ENCODE results near the gene FGD5.
"Not testable (repeated sequence)": the region's sequence is repeated elsewhere in the genome, so short reads cannot be mapped to it uniquely, and the experiment has no call there.

Gene FGD5

DNA sequence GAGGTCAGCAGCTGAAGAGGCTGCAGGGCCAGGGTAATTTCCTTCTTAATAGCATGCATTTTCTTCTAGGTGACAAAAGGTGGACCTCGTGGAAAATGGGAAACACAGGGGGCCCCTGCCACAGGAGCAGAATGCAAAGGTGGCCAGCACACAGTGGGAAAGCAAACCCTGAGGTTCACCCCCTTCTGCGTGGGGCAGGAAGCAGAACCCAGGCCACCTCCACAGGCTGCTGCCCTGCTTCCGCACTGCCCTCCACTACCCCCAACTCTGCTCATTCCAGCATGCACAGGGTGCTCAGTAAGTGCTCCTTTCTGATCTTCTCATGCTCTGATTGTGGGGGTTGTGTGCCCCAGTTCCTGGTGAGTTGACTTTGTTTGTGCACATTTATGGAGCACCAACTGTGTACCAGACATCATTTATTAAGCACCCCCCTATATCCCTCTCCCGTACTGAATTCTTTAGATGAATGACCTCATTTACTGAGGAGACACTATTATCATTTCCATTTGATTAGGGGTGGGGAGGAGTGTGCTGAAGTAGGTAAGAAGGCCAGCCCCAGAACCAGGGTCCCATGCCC is 12.7 kb upstream of the FGD5 start:
- no peak for DNase-seq

DNA sequence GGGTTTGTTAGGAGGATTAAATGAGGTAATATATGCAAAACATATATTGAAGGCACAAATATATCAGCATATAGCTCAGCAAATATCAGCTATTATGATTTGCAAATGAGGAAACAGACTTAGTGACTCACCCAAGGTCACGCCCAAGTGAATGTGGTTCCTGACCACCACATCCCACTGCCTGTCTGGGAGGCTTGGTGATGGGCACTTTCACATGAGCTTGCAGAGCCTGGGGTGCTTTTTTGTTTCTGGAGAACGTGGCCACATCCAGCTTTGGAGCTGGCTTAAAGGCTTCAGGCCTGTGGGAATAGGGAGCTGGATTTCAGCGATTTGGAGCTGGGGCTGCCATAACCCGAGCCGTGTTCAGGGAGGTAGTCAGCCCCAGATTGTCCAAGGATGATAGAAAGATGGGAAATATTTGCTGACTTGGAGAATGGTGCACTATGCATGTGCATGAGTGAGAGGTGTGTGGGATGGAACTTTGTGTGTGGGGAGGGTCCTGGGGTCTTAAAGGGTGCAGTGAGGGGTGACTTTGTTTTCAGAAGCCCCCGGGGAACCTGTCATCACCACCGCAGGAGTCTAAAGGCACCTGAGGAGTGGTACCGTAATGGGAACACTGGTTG is 12.0 kb upstream of the FGD5 start:
- DNase-seq = no peak

DNA sequence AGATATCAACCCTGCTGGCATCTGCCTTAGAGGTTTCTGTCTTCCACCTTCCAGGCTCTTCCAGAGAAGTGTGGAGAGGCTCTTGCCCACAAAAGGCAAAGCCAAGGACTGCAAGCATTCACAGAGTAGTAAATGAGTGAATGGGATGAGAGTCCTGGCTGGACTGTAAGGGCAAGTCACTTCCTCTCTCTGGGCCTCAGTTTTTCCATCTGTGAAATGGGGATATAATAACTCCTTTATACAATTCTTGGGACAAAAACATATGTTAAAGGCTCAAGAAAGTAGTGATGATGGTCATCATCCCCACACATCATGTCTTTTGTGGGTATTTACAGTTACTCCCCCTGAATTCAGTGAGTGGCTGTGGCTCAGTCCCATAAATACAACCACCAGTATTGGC is 10.7 kb upstream of the FGD5 start:
- no peak for DNase-seq

DNA sequence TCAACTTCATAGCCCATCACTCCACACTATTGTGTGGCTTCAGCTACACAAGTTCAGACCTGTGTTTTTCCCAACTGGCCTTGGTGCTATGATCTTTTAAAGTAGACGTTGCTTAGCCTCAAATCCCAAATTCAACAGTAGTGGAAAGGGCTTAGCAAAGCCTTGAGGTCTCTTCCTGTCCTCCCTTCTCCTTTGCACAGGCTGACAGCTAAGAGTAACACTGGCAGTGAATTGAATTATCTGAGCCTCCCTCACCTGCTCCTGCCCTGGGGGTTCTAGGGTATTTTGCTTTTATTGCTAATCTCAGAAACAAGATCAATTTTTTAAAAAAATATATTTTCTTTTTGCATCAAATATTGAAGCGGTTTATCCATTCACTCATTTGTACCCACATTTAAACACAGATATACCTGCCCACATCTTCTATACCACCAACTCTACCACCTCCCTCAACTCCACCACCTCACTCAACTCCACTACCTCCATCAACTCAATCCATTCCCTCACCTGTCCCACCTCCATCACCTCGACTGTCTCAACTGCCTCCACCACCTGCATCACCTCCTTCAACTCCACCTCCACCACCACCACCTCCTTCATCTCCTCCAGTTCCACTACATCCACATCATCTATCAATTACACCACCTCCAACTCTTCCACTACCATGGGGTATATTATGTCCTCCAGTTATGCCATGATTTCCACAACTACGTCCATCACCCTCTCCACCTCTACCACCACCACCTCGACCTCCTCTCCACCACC is 10.1 kb upstream of the FGD5 start:
- DNase-seq = no peak

DNA sequence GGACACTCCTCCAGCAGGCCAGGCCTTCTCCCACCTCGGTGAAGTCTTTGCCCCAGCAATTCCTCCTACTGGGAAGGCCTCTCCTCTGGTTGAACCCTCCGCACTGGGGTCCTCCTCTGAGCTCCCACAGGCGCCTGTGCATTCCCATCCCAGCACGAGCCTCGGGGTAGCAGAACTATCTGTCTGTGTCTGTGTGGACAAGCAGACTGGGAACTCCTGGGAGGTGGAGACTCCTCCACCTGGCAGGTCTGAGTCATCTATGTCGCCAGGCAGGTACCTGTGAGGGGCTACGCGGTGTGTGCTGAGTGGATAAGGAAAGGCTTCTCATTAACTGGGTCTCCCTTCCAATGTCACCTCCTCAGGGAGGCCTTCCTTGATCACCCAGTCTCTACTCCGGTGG is 9.2 kb upstream of the FGD5 start:
- DNase-seq = not testable (repeated sequence)

DNA sequence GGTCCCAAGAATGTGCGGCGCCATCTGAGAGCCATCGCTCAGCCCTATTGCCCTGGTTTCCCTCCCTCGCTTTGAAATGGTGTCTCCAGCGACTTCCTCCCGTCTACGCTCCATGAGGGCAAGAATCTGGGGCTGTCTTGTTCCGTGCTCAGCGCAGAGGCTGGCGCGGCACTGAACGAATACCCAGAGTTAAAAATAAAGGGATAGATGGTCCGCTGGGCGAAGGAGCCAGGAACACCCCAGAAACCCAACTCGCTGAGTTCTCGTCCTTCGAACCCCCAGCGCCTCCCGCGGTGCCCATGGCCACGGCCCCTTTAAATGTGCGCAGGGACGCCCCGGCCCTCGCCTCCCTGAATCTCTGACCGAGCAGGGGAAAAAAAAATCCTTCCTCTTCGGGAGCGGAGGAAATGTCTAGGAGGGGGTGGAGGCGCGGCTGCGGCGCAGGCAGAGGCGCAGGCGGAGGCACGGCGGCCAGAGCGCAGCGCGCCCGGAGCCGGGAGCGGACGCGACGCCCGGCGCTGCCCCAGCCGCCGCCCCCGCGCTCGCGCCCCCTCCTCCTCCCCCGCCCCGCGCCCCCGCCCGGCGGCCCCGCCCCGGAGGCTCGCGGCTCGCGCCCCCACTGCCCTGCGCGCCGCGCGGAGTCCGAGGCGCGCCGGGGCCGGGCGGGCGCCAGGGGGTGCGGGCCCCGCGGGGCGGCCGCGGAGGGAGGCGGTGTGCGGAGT is 8.5 kb upstream of the FGD5 start:
- DNase-seq = no peak

DNA sequence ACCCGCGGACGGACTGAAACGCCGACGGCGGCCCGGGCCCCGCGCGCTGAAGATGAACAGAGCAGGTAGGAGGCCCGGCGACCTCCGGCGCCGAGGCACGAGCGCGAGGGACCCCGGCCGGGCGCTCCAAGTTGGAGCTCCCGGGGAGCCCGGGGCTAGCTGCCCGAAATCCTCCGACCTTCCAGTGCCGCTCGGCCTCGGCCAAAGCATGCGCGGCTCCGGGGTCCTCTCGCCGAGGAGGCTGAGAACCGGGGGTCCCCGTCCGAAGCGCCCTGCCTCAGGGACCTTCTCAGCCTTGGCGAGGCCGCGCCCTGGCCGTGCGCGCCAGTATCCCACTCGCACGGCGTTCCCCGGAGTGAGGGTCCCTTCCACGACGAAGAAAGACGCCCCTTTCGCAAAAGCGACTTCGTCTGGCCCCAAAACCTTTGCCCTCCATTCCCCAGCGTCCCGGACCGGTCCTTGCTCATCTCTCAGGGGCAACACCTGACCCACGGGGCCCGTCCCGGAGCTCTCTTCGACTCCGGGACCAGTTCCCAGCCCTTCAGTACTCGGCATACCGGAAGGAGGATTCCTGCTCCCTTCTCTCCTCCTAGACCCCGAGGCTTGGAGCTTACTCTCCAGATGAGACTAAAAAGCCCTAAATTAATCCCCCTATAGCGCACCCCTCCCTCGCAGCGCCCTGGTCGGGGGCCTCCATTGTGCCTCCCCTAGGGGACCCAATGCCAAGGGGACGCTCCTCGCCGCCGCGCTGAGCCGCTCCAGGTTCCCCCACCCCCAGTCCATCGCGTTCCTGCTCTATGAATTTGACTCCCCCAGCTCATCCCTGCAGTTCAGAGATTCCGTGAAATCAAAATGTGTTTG is 7.7 kb upstream of the FGD5 start:
- no peak for DNase-seq

DNA sequence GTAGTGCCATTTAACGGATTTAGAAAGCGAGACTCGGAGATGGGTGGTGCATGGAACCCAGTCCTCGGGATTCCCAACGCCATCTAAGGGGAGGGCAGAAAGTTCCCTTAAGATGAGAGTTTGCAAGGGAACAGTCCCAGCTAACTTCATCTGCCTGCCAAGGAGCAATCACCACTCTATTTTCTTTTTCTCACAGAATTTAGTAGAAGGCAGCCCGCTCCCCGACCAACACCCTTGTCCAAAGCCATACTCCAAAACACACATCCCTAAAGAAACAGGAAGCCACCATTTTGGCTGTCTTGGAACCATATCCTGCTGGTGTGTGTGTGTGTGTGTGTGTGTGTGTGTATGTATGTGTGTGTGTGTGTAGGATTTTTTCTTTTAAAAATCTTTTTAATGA is 7.1 kb upstream of the FGD5 start:
- no peak for DNase-seq

DNA sequence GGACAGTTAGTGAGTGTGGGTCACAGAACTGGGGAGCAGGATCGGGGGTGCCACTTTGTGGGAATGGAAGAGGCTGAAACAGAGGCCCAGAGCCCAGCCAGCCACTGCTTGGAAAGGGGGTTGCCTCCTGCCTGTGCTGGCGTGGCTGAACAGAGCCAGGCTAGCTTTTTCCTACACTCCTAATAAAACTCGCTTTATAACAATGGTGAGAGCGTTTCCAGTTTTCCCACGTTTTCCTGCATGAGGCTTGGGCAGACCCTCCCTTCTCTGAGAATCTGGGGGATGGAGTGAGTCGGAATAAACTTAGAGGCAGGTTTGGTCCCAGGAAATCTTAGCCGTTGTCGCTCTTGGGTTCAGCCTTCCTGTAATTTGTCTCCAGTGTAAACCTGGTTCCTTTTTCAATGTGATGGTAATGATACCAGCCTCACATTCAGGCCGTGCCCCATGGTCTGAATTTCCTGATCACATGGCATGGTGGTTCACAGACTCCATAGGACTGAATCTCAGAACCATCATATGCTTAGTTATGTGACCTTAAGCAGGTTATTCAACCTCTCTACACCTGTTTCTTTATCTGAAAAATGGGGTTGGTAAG is 6.5 kb upstream of the FGD5 start:
- DNase-seq = no peak

DNA sequence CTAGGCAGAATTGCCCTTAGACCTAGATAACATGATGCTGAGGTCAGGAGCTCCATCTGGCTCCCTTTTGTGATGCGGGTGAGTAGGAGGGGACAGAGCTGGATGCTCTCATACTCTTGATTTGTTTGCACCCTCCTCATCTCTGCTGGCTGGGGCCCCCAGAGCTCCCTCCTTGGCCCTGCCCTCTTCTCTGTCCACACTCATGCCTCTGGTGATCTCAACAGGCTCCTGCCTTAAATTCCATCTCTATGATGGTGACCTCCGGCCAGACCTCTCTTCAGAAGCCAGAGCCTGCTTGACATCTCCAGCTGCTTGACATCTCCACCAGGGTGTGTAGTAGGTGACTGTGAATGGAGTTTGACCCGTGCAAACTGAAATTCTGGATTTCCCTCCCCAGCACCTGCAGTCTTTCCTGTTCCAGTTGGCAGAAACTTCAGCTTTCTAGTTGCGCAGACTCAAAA is 4.3 kb upstream of the FGD5 start:
- no peak for DNase-seq

DNA sequence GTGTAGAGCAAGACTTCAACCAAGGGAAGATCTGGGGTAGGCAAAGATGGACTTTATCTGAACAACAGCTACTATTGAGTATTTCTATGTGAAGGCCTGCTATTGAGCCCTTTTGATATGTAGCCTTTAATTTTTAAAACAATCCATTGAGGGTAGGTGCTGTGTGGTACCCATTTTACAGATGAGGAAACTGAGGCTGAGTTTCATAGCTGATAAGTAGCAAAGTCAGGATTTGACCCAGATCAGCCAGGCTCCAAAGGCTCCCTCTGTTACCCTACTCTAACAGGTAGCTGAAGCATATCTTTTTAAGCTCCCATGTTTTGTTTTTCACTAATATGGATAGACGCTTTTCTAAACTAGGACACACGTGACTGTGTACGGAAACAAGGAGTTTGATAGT is 2.4 kb upstream of the FGD5 start:
- no peak for DNase-seq

DNA sequence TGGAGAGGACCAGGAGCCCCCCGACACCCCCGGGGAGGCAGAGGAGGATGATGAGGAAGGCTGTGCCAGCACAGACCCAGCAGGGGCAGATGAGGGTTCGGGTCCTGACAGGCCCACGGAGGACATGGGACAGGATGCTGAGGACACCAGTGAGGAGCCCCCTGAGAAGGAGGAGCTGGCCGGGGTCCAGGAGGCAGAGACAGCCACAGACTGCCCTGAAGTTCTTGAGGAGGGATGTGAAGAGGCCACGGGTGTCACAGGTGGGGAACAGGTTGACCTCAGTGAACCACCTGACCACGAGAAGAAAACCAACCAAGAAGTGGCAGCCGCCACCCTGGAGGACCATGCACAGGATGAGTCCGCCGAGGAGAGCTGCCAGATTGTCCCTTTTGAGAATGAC is 909 bp downstream of the FGD5 start:
- DNase-seq = no peak

DNA sequence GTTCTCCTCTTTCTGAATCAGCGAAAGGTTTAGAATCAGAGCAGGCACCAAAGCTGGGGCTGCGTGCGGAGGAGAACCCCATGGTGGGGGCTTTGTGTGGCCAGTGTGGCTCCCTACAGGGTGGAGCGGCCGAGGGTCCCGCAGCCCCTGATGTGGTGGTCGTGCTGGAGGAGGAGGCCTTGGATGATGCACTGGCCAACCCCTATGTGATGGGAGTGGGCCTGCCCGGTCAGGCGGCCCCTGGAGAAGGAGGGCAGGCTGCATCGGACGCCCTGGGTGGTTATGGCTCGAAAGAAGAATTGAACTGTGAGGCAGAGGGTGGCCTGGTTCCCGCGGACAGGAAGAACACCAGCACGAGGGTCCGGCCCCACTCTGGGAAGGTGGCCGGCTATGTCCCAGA is 1.4 kb downstream of the FGD5 start:
- no peak for DNase-seq

DNA sequence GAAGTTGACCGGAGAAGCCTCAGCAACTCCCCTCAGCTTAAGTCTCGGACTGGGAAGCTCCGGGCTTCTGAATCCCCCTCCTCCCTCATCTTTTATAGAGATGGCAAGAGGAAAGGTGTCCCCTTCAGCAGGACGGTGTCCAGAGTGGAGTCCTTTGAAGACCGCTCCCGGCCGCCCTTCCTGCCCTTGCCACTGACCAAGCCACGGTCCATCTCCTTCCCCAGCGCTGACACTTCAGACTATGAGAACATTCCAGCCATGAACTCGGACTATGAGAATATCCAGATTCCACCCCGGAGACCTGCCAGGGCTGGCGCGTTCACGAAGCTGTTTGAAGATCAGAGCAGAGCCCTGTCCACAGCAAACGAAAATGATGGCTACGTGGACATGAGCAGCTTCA is 2.4 kb downstream of the FGD5 start:
- DNase-seq = no peak

DNA sequence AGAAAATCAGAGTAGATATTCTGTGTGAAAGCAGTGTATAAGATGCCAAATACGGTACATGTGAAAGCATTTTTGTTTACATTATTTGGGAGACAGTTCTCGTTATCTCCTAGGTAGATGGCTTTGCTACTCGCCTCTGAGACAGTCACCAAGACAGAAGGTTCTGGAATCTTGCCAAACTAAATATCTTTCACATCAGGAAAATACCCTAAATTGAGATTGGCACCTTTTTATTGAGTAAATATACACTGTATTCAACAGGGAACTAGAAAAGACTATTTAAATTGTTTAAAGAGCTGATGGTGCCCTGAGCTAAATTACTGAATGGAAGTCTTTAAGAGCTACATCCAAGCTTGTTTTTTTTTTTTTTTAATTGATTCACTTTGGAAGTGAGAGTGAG is 3.4 kb downstream of the FGD5 start:
- no peak for DNase-seq

DNA sequence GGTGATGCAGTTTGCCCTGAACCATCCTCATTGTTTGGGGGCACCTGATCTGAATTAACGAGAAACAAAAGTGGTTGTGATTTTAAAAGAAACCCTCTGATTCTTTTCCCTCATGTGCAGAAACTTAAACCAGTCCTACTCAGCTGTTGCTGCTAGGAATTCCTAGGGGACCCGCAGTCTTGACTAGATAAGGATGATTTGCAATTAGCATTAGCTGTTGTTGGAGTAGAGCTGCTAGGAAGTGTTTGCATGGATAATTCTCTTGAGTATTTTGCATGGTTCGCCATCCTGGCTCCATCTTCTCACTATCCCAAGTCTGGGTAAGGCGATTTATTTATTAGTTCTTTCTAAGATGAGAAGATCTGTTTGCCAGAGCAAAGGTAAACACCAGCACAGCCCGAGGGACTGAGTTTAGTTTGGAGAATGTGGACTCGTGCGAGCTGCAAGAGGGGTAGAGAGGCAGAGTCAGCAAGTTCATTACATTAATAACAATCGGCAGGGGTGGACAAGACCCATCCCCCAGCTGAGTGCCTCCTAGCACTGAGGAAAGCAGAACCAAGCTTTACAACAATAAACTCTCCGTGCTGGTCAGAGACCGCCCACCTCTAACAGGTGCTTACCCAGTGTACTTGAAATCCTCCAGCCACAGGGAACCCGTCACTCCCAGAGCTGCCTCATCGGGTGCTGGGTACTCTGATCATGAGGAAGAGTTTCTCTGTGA is 4.1 kb downstream of the FGD5 start:
- DNase-seq = no peak

DNA sequence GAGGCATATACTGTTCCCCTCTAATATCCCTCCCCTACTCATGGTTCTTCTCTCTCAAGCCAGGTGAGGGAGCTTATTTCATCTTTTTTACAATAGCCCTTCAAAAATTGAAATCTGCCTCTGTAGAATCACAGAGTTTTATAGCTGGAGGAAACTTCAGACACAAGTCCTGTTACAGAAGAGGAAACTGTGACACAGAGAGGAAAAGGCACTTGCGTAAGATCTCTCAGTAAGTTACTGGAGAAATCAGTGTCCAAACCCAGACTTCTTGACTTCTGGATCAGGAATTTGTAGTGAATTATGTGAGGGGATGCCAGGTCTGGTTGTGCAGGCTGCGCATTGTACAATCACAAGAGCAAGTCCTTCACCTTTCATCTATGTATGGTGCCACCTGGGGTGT is 4.6 kb downstream of the FGD5 start:
- no peak for DNase-seq

DNA sequence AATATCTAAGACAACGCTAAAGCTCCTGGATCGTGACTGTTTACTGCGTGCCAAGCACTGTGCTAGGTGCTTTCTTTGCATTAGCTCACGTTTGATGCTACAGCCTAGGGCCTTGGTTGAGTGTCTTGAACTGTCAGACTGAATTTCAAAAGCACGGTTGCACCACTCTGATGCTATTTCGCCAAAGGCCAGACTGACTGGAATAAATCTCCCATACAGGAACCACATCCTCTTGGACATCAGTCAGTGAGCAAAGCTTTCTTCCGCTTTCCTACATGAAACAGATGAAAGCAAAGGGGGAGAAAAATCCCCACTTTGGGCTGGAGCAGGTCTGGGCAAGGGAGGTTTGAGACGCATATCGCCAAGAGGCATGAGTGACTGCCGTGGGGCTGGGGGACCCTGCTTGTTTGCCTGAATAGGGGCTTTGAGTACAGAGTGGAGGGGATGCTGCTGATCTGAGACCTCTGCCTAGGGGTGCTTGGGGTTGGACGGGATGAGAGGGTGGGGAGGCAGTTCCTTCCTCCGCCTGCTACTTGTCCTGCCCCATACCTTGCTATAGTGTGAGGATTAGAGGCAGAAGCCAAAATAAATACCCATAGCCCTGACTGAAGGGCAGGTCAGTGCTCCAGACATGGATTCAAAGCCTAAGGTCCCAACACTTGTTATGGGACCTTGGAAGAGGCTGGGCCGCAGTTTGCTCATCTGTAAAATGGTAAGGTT is 5.3 kb downstream of the FGD5 start:
- DNase-seq = no peak

DNA sequence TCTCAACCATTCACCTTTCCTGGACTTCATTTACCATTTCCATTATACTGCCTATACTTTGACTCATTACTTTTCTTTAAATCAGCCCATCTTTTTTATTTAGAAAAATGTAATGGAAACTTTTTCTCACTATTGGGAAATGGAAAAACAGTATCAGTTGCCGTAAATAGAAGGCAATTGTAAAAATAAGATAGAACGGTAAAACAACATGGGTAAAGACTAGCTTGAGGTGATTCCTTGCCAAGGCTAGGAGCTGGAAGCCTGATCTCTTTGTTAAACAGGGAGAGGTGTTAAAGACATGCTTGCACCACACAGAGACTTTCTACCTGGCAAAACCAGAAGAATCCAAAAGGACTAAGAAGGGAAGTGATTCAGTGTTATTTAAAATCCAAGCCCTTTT is 5.9 kb downstream of the FGD5 start:
- no peak for DNase-seq

DNA sequence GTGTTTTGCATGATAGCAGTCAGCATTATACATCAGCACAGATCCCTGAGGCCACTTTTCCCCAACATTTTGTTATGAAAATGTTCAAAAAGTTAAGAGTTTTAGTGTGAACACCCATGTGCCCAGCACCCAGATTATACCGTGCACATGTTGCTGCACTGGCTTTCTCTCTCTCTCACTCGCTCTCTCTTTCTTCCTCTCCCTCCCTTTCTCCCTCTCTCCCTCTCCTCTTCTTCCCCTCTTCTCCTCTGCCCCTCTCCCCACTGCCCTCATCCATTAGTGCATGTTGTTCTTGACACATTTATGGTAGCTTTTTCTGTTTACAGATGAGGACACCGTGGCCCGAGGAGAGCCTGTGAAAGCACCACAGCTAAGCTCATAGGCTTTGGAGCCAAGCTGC is 7.3 kb downstream of the FGD5 start:
- DNase-seq = no peak

DNA sequence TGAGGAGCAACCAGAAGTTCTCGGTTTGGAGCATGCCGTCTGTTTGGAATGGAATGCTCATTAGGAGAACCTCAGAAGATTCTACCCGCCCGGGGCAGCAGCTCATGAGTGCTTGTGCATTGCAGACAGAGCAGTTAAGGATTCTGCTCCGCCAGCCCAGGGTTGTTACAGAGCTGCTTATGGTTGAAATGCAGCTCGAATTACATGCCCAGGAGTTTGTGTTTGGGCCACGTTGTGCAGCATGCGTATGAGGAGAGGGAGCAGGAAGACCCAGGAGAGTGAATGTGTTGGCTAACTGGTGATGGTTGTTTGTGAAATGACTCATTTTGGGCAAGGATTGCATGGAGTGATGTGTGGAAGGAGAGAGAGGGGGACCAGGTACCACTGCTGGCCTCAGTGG is 9.0 kb downstream of the FGD5 start:
- DNase-seq = no peak

Measured in T-helper 1 cell (primary cell).